Adrenal gland (tissue), 12 donors: ENCODE results near the gene CRTC3. TPM values are rescaled to one million over a fixed set of nuclear protein-coding genes. Genes with fewer than 3 reads are reported as not detected.
A peak's percentile ranks its signal among the peaks of the same experiment; 100 is the strongest.

Experiments used
- DNase-seq, 7 donors: peaks; one replicate each; pipeline ENCODE4 v3.0.0-alpha.2; 2019 to 2020
- H3K27ac ChIP-seq, 5 donors: fragments of 200-600 bp; sonication (generic) in 4 of 5; 1 replicate in 3 of 5; 2 replicates in 2 of 5; pipeline versions ENCODE4 v1.5.1 to v1.8.0; 2016 to 2020; ENCODE audit warnings: mild to moderate bottlenecking in 1 of 5
- H3K27me3 ChIP-seq: fragments of 200-600 bp; 2 replicates; pipeline ENCODE4 v1.8.0; 2021
- H3K36me3 ChIP-seq, 2 donors: fragments of 200-600 bp; replicated peaks in 1 of 2; 1 replicate in 1 of 2; 2 replicates in 1 of 2; pipeline versions ENCODE4 v1.5.1 to v1.8.0; 2018 to 2022
- H3K4me1 ChIP-seq, 2 donors: fragments of 200-600 bp; replicated peaks in 1 of 2; 1 replicate in 1 of 2; 2 replicates in 1 of 2; pipeline versions ENCODE4 v1.5.1 to v1.8.0; 2018 to 2021
- H3K4me3 ChIP-seq, 4 donors: fragments of 200-600 bp; sonication (generic) in 3 of 4; one replicate each; pipeline ENCODE4 v1.5.1; 2016 to 2018
- H3K9me3 ChIP-seq, 3 donors: fragments of 200-600 bp; sonication (generic) in 1 of 3; replicated peaks in 1 of 3; 1 replicate in 2 of 3; 2 replicates in 1 of 3; pipeline versions ENCODE4 v1.5.1 to v1.8.0; 2016 to 2021
- POLR2A ChIP-seq, 2 donors: fragments of 450-650 bp; IDR thresholded peaks; one replicate each; pipeline ENCODE4 v1.6.1; 2017; ENCODE audit warnings: antibody characterized with exemption in 2 of 2, mild to moderate bottlenecking in 2 of 2, moderate library complexity in 1 of 2
- WGBS, 4 donors: extraction: QIAGEN DNeasy Blood & Tissue Kit in 2 of 4; methylation state at CpG; one replicate each; pipeline versions ENCODE4 v1.1.5 to v1.1.7; 2013 to 2017; 5-methylcytosine and 5-hydroxymethylcytosine counted together
- intact Hi-C, 2 donors: fragments of 100-400 bp; cut with DNase I; formaldehyde crosslinking; loops; one replicate each; pipeline versions ENCODE4 v1.14.1 to v1.15.0; 2022 to 2023
- polyA plus RNA-seq, 3 donors: library from polyadenylated mRNA; stranded (reverse); fragments of 200-250 nt in 2 of 3; fragments of 350-450 nt in 1 of 3; fragmentation: Illumina TruSeq in 1 of 3; extraction: RNeasy Lipid Tissue Mini Kit (QIAGEN cat#74804) in 1 of 3; gene quantifications; one replicate each; pipeline ENCODE4 v1.2.3, GENCODE V29; 2013 to 2014
- total RNA-seq, 9 donors: library from RNA; depleted of rRNA in 4 of 9; stranded (reverse); fragments of >200 nt in 4 of 9; fragments of 120-200 nt in 1 of 9; fragmentation: NEBNext Ultra II Directional in 1 of 9; extraction: Animal tissue kit (Norgen Biotek cat#: 25700) in 1 of 9; gene quantifications; one replicate each; pipeline versions ENCODE4 v1.1.0 to v1.2.4, GENCODE V29; 2013 to 2023
- TF ChIP-seq, protein P1 (sequence below), 6 experiments: fragments of 450-650 bp in 4 of 6; fragments of 200-600 bp in 2 of 6; sonication (generic) in 1 of 6; IDR thresholded peaks; 1 replicate in 5 of 6; 2 replicates in 1 of 6; pipeline versions ENCODE4 v1.5.1 to v1.8.0; 2016 to 2021; ENCODE audit warnings: antibody characterized with exemption in 6 of 6, mild to moderate bottlenecking in 2 of 6, moderate library complexity in 1 of 6
- donor health status: healthy with polysubstance abuse.
- donor health status: Bipolar disorder and iron deficiency.
- donor health status: DM: yes; HTN: yes; CAD: no.
- donor health status: DM: no; HTN: no; CAD: no.
- donor health status: DM: no; HTN: no; CAD: no.
- donor health status: DM: yes; HTN: yes; CAD: no.

Gene CRTC3
- total and polyA plus RNA-seq, 12 donors: 11.5 to 46.7 (median 31.8) TPM

DNA sequence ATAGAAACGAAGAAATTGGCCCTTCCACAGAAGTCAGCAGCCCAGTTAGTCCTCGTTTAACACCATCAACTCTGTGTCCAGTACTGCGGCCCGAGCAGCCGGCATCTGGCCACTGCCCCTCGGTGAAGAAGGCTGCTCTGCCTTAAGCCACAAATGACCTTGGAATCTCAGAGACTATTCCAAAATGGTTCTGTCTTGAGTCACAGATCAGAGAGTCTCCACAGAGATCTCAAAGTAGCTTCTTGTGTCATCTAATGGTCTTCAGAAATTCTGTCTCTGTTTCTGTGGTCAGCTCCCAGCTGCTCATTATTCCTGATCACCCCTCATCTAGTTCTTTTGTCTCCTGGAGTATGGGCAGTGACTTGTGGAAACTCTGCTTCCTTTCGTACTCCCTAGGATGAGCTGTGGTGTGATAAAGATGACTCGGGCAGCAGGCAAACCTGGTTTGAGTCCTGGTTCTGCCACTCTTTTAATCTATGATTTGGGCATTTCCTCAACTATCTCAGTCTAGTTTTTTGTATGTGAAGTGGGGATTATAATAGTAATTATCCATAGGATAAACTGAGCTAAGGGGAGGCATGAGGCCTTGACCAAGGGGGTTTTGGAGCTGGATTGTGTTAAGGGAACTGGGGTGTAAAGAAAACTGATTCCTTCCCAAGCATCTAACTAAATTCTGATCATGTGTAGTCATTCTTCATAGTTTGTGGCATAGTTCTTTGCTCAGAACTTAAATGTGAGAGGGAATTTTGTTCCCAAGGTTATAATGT lies 22.6 kb downstream of the CRTC3 start:
- Histone ChIP-seq H3K36me3 (no peaks in the 10 kb centered on the region), H3K27me3 (no peaks in the 10 kb centered on the region), H3K4me1 (peaks cover 23 to 68% of the 10 kb centered on the region in 2 donors), H3K4me3 (no peak overlapping the region), H3K9me3 (no peaks in the 10 kb centered on the region), H3K27ac (peak overlapping the region; percentile 55 to 89 (median 81))
- DNase-seq: no peak
- intact Hi-C loops: no loop called here
- 43 to 59% (median 53%) methylated on average over 8 of the region's 8 CpGs for WGBS, 4 donors
- TF ChIP-seq, protein P1, sequence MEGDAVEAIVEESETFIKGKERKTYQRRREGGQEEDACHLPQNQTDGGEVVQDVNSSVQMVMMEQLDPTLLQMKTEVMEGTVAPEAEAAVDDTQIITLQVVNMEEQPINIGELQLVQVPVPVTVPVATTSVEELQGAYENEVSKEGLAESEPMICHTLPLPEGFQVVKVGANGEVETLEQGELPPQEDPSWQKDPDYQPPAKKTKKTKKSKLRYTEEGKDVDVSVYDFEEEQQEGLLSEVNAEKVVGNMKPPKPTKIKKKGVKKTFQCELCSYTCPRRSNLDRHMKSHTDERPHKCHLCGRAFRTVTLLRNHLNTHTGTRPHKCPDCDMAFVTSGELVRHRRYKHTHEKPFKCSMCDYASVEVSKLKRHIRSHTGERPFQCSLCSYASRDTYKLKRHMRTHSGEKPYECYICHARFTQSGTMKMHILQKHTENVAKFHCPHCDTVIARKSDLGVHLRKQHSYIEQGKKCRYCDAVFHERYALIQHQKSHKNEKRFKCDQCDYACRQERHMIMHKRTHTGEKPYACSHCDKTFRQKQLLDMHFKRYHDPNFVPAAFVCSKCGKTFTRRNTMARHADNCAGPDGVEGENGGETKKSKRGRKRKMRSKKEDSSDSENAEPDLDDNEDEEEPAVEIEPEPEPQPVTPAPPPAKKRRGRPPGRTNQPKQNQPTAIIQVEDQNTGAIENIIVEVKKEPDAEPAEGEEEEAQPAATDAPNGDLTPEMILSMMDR (IDR thresholded peaks at IDR 0.05): no peak
- no peak for TF ChIP-seq POLR2A (IDR thresholded peaks at IDR 0.05)

DNA sequence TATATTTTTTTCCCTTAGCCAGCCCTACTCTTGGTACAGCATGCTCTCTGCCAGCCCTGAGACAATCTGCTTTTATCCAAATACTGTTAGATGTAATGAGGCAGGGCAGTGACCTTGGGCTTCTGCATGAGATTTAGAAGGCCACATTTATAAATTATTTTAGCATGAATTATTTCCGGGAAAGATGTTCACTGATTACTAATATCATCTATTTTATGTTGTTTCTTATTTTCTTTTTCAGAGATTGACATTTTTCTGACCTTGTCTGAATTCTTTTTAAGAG lies 23.1 kb downstream of the CRTC3 start:
- peak overlapping the region in 1 of 4 donors; percentile 7 for H3K4me3 ChIP-seq
- TF ChIP-seq, protein P1 (IDR thresholded peaks at IDR 0.05): no peak
- peak in 1 of 2 donors; percentile 17 for TF ChIP-seq POLR2A (IDR thresholded peaks at IDR 0.05)
- DNase-seq: peak in 5 of 7 donors; percentile 56 to 82 (median 58)
- H3K27ac ChIP-seq: peak overlapping the region; percentile 55 to 89 (median 81)
- WGBS, 4 donors: 26 to 30% (median 29%) methylated on average over 1 of the region's 1 CpG
- H3K4me1 ChIP-seq: peaks cover 28 to 68% of the 10 kb centered on the region in 2 donors
- H3K9me3 ChIP-seq: no peaks in the 10 kb centered on the region
- H3K36me3 ChIP-seq: no peaks in the 10 kb centered on the region
- intact Hi-C loops: no loop called here
- H3K27me3 ChIP-seq: no peaks in the 10 kb centered on the region

DNA sequence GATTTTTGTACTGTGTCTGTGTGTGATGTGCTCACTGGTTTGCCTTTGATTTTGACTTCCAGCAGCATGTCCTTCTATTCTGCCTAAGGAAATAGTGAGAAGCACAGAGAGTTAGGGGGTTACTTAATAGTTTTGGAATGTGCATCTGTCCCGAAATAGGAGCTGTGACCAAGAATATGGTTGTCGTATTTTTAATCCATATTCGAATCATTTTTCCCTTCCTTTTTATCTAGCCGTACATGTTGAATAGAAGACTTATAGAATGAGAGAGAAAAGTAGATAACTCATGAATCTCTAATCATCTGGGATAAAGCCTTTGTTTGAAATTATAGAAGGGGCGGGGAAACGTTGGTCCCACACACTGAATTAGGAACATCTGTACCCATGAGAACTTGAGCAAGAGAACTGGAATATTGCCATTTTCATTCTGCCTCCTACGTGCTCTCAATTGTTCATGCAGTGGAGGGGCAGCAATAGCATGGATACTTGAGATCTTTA lies 23.6 kb downstream of the CRTC3 start:
- 21 to 31% (median 26%) methylated on average over 7 of the region's 7 CpGs for WGBS, 4 donors
- Histone ChIP-seq H3K27ac (peak overlapping the region; percentile 44 to 89 (median 81)), H3K4me3 (peak overlapping the region in 1 of 4 donors; percentile 7), H3K4me1 (peaks cover 32 to 69% of the 10 kb centered on the region in 2 donors), H3K27me3 (no peaks in the 10 kb centered on the region), H3K9me3 (no peaks in the 10 kb centered on the region), H3K36me3 (no peaks in the 10 kb centered on the region)
- peak in 1 of 2 donors; percentile 34 for TF ChIP-seq POLR2A (IDR thresholded peaks at IDR 0.05)
- TF ChIP-seq, protein P1 (IDR thresholded peaks at IDR 0.05): no peak
- intact Hi-C loops: no loop called here
- peak in 2 of 7 donors; percentile 48 to 54 for DNase-seq

DNA sequence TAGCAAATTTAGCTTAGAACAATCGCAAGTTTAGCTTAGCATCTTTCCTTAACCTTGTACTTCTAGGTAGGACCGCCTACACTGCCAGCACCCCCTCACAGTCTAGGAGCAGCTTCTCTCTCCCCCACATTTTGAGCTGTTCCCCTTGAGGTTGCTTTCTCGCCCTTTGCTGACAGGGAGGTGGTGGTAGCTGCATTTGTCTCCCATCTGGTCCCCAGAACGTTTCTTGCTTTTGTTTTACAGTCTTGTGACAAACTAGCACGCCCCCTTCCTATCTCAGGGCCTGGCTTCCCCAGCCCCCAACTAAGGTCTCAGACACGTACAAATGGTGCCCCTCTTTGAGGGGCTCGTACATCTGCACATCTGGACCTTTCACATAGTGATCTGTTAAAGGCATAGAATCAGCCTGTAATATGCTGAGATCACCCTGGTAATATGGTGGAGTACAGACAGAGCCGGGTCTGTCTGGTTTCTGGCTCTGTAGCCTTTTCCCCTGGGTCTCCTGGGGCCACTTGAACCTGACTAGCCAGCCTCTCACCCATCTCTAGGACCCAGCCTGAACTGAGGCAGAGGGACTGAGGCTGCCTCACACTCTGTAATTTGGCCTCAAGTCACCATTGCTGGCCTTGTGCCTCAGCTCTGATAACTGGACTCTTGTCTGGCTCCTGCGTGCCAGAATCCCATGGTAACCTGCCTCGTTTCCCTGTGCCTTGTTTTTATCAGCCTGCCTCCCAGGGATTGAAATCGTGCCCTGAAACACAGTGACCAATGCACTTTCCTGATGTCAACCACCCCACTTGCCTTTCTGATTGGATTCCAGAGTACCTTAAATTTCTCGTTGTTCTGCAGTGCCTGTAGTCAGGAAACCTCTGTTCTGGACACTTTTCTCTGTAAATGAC lies 27.7 kb downstream of the CRTC3 start:
- intact Hi-C loops: no loop called here
- Histone ChIP-seq H3K9me3 (no peaks in the 10 kb centered on the region), H3K27ac (peak overlapping the region; percentile 53 to 92 (median 83)), H3K27me3 (no peaks in the 10 kb centered on the region), H3K4me3 (peak overlapping the region in 1 of 4 donors; percentile 14), H3K4me1 (peaks cover 67 to 90% of the 10 kb centered on the region in 2 donors), H3K36me3 (no peaks in the 10 kb centered on the region)
- TF ChIP-seq, protein P1 (IDR thresholded peaks at IDR 0.05): no peak
- peak in 1 of 2 donors; percentile 55 for TF ChIP-seq POLR2A (IDR thresholded peaks at IDR 0.05)
- peak; percentile 82 to 98 (median 95) for DNase-seq
- WGBS, 4 donors: 36 to 39% (median 38%) methylated on average over 12 of the region's 12 CpGs
